Measurements from ENCODE around the gene PTEN. TPM values are rescaled to one million over a fixed set of nuclear protein-coding genes. Genes with fewer than 3 reads are reported as not detected.

PTEN gene
- total and polyA plus RNA-seq, 2 donors (not counting 3 experiments of a cell fraction or from before 2014, with no cell fraction given): 8.0 to 76.9 TPM

GRCh38 chr10:87816163-87816897 lies 47.1 kb upstream of the PTEN start:
- TF ChIP-seq EZH2 (IDR thresholded peaks at IDR 0.05; ENCODE audit: borderline replicate concordance, low read depth, low read length, severe bottlenecking): no peak
- TF ChIP-seq JUN (IDR thresholded peaks at IDR 0.05; ENCODE audit: borderline replicate concordance, insufficient read depth, insufficient read length, low read depth): no peak
- no peak for TF ChIP-seq MYC (IDR thresholded peaks at IDR 0.05; ENCODE audit: low read depth, low read length)
- TF ChIP-seq CTCF (IDR thresholded peaks at IDR 0.05; ENCODE audit: extremely low read depth in 1 of 2, insufficient read depth in 1 of 2, low read depth in 1 of 2, low read length in 2 of 2): no peak
- no peak for TF ChIP-seq POLR2A (IDR thresholded peaks at IDR 0.05; ENCODE audit: low read depth, low read length)
- no peak for TF ChIP-seq GATA2 (IDR thresholded peaks at IDR 0.05; ENCODE audit: insufficient read depth, insufficient read length, low read depth, low read length)
- no peak for TF ChIP-seq POLR2AphosphoS5 (IDR thresholded peaks at IDR 0.05; ENCODE audit: insufficient read depth, low read depth, low read length)
- TF ChIP-seq FOS (IDR thresholded peaks at IDR 0.05; ENCODE audit: borderline replicate concordance, insufficient read depth, low read length): no peak
- no peak for TF ChIP-seq MAX (IDR thresholded peaks at IDR 0.05; ENCODE audit: insufficient read depth, insufficient read length)
- FAIRE-seq (no peak), DNase-seq (ENCODE audit: low read depth, low spot score) (no peak)
- no peak overlapping the region for H3K27ac ChIP-seq (ENCODE audit: insufficient read depth, low read depth, low read length)
- no peaks in the 10 kb centered on the region for H4K20me1 ChIP-seq (replicated peaks; ENCODE audit: control insufficient read depth, extremely low read depth, insufficient read depth, low read length)
- H3K36me3 ChIP-seq (ENCODE audit: control insufficient read depth in 2 of 2, extremely low read depth in 1 of 2, insufficient read depth in 2 of 2, low read length in 2 of 2): peaks cover 2 to 4% of the 10 kb centered on the region in 2 experiments
- H3K27me3 ChIP-seq (ENCODE audit: control insufficient read depth in 2 of 2, insufficient read depth in 2 of 2, low read length in 2 of 2): no peaks in the 10 kb centered on the region
- no peak overlapping the region for H3K9ac ChIP-seq (replicated peaks; ENCODE audit: extremely low read depth, insufficient read depth, low read length)
- intact Hi-C loops (cut with micrococcal nuclease): loop anchor here (2.0 kb wide), 1 partner anchor 40 kb away; no protein-coding TSS in a partner anchor
- H3K79me2 ChIP-seq (ENCODE audit: control insufficient read depth, insufficient read depth, low read length): peaks cover 43% of the 10 kb centered on the region
- CTCF ChIA-PET: interaction anchor here (0.9 to 1.3 kb wide), 3 partner anchors 21 to 573 kb away, joined by 3 to 4 read pairs (median 3); no protein-coding TSS in a partner anchor
- peak overlapping the region in 1 of 3 experiments; percentile 88 for H3K4me3 ChIP-seq (replicated peaks in 1 of 3; ENCODE audit: insufficient read depth in 1 of 3, low read depth in 1 of 3, low read length in 3 of 3)
- H3K9me3 ChIP-seq (replicated peaks; ENCODE audit: control insufficient read depth, insufficient read depth, low read length): no peaks in the 10 kb centered on the region
- no peaks in the 10 kb centered on the region for H3K9me1 ChIP-seq (replicated peaks; ENCODE audit: control insufficient read depth, extremely low read depth, insufficient read depth, low read length)
- H2AFZ ChIP-seq (ENCODE audit: low read depth, low read length): no peak overlapping the region
- dilution Hi-C loops (cut with MboI; ENCODE audit: extremely low pct_ligation_motif_present, low sequenced_read_pairs): no loop called here
- BruUV-seq (replicated peaks): no TSS peak
- peaks cover 22% of the 10 kb centered on the region for H3K4me1 ChIP-seq (ENCODE audit: control insufficient read depth, extremely low read depth, insufficient read depth, low read length)
- peak overlapping the region; percentile 93 for H3K4me2 ChIP-seq (ENCODE audit: insufficient read depth, low read length)
- POLR2A ChIA-PET: no interaction called here
